ENCODE measurements around the gene ERP29.
"Not testable (repeated sequence)": the region's sequence is repeated elsewhere in the genome, so short reads cannot be mapped to it uniquely, and the experiment has no call there.

ERP29 gene

GRCh38 chr12:112005419-112006395 is 7.5 kb upstream of the ERP29 start:
- Histone ChIP-seq H3K4me3 (ENCODE audit: low read depth in 1 of 2, low read length in 2 of 2) (no peak overlapping the region), H3K27ac (ENCODE audit: low read depth, low read length) (no peak overlapping the region), H3K4me1 (ENCODE audit: insufficient read depth, low read length) (no peaks in the 10 kb centered on the region), H3K27me3 (ENCODE audit: control insufficient read depth in 1 of 2, insufficient read depth in 2 of 2, low read length in 2 of 2) (no peaks in the 10 kb centered on the region), H3K9ac (ENCODE audit: low read length) (no peak overlapping the region), H3K36me3 (ENCODE audit: insufficient read depth, low read length) (no peaks in the 10 kb centered on the region), H3K9me3 (ENCODE audit: low read length) (no peaks in the 10 kb centered on the region)

GRCh38 chr12:112007945-112008344 is 5.3 kb upstream of the ERP29 start:
- H3K27ac ChIP-seq (ENCODE audit: low read depth, low read length) = no peak overlapping the region
- H3K4me1 ChIP-seq (ENCODE audit: insufficient read depth, low read length) = peaks cover 14% of the 10 kb centered on the region
- no peak overlapping the region for H3K4me3 ChIP-seq (ENCODE audit: low read depth in 1 of 2, low read length in 2 of 2)
- H3K27me3 ChIP-seq (ENCODE audit: control insufficient read depth in 1 of 2, insufficient read depth in 2 of 2, low read length in 2 of 2) = no peaks in the 10 kb centered on the region
- H3K36me3 ChIP-seq (ENCODE audit: insufficient read depth, low read length) = no peaks in the 10 kb centered on the region
- H3K9me3 ChIP-seq (ENCODE audit: low read length) = no peaks in the 10 kb centered on the region
- no peak overlapping the region for H3K9ac ChIP-seq (ENCODE audit: low read length)

- no peak overlapping the region for H3K27ac ChIP-seq (ENCODE audit: low read depth, low read length)
- H3K9ac ChIP-seq (ENCODE audit: low read length) = no peak overlapping the region
- peaks cover 14% of the 10 kb centered on the region for H3K4me1 ChIP-seq (ENCODE audit: insufficient read depth, low read length)
- no peak overlapping the region for H3K4me3 ChIP-seq (ENCODE audit: low read depth in 1 of 2, low read length in 2 of 2)
- no peaks in the 10 kb centered on the region for H3K9me3 ChIP-seq (ENCODE audit: low read length)
- no peaks in the 10 kb centered on the region for H3K27me3 ChIP-seq (ENCODE audit: control insufficient read depth in 1 of 2, insufficient read depth in 2 of 2, low read length in 2 of 2)
- no peaks in the 10 kb centered on the region for H3K36me3 ChIP-seq (ENCODE audit: insufficient read depth, low read length)
Observed at GRCh38 chr12:112008918-112009317, 4.3 kb upstream of the ERP29 start.

- not testable (repeated sequence) for H3K9ac ChIP-seq (ENCODE audit: low read length); H3K27me3 ChIP-seq (ENCODE audit: control insufficient read depth in 1 of 2, insufficient read depth in 2 of 2, low read length in 2 of 2); H3K27ac ChIP-seq (ENCODE audit: low read depth, low read length); H3K36me3 ChIP-seq (ENCODE audit: insufficient read depth, low read length); H3K4me3 ChIP-seq (ENCODE audit: low read depth in 1 of 2, low read length in 2 of 2); H3K9me3 ChIP-seq (ENCODE audit: low read length)
- H3K4me1 ChIP-seq (ENCODE audit: insufficient read depth, low read length) = peaks cover 19% of the 10 kb centered on the region
Observed at GRCh38 chr12:112009596-112009995, 3.6 kb upstream of the ERP29 start.

GRCh38 chr12:112010415-112011344 is 2.5 kb upstream of the ERP29 start:
- Histone ChIP-seq H3K27me3 (ENCODE audit: control insufficient read depth in 1 of 2, insufficient read depth in 2 of 2, low read length in 2 of 2) (no peaks in the 10 kb centered on the region), H3K4me1 (ENCODE audit: insufficient read depth, low read length) (peaks cover 25% of the 10 kb centered on the region), H3K27ac (ENCODE audit: low read depth, low read length) (no peak overlapping the region), H3K4me3 (ENCODE audit: low read depth in 1 of 2, low read length in 2 of 2) (no peak overlapping the region), H3K36me3 (ENCODE audit: insufficient read depth, low read length) (peaks cover 3% of the 10 kb centered on the region), H3K9me3 (ENCODE audit: low read length) (no peaks in the 10 kb centered on the region), H3K9ac (ENCODE audit: low read length) (no peak overlapping the region)

- peaks cover 27% of the 10 kb centered on the region for H3K4me1 ChIP-seq (ENCODE audit: insufficient read depth, low read length)
- H3K9me3 ChIP-seq (ENCODE audit: low read length) = no peaks in the 10 kb centered on the region
- H3K27ac ChIP-seq (ENCODE audit: low read depth, low read length) = no peak overlapping the region
- no peaks in the 10 kb centered on the region for H3K27me3 ChIP-seq (ENCODE audit: control insufficient read depth in 1 of 2, insufficient read depth in 2 of 2, low read length in 2 of 2)
- peak overlapping the region in 1 of 2 donors; percentile 90 for H3K4me3 ChIP-seq (ENCODE audit: low read depth in 1 of 2, low read length in 2 of 2)
- H3K9ac ChIP-seq (ENCODE audit: low read length) = no peak overlapping the region
- H3K36me3 ChIP-seq (ENCODE audit: insufficient read depth, low read length) = peaks cover 10% of the 10 kb centered on the region
Observed at GRCh38 chr12:112011685-112012084, 1.5 kb upstream of the ERP29 start.

- peak overlapping the region; percentile 94 for H3K4me3 ChIP-seq (ENCODE audit: low read depth in 1 of 2, low read length in 2 of 2)
- peaks cover 33% of the 10 kb centered on the region for H3K4me1 ChIP-seq (ENCODE audit: insufficient read depth, low read length)
- H3K27ac ChIP-seq (ENCODE audit: low read depth, low read length) = peak overlapping the region; percentile 98
- H3K36me3 ChIP-seq (ENCODE audit: insufficient read depth, low read length) = peaks cover 10% of the 10 kb centered on the region
- peak overlapping the region; percentile 64 for H3K9ac ChIP-seq (ENCODE audit: low read length)
- no peaks in the 10 kb centered on the region for H3K27me3 ChIP-seq (ENCODE audit: control insufficient read depth in 1 of 2, insufficient read depth in 2 of 2, low read length in 2 of 2)
- no peaks in the 10 kb centered on the region for H3K9me3 ChIP-seq (ENCODE audit: low read length)
Observed at GRCh38 chr12:112013601-112014402, 576 bp downstream of the ERP29 start.

GRCh38 chr12:112015938-112016337 is 2.7 kb downstream of the ERP29 start:
- H3K27ac ChIP-seq (ENCODE audit: low read depth, low read length) = no peak overlapping the region
- no peaks in the 10 kb centered on the region for H3K9me3 ChIP-seq (ENCODE audit: low read length)
- H3K9ac ChIP-seq (ENCODE audit: low read length) = no peak overlapping the region
- H3K36me3 ChIP-seq (ENCODE audit: insufficient read depth, low read length) = peaks cover 19% of the 10 kb centered on the region
- H3K27me3 ChIP-seq (ENCODE audit: control insufficient read depth in 1 of 2, insufficient read depth in 2 of 2, low read length in 2 of 2) = no peaks in the 10 kb centered on the region
- H3K4me1 ChIP-seq (ENCODE audit: insufficient read depth, low read length) = peaks cover 33% of the 10 kb centered on the region
- no peak overlapping the region for H3K4me3 ChIP-seq (ENCODE audit: low read depth in 1 of 2, low read length in 2 of 2)

- Histone ChIP-seq H3K27ac (ENCODE audit: low read depth, low read length) (no peak overlapping the region), H3K36me3 (ENCODE audit: insufficient read depth, low read length) (peaks cover 26% of the 10 kb centered on the region), H3K27me3 (ENCODE audit: control insufficient read depth in 1 of 2, insufficient read depth in 2 of 2, low read length in 2 of 2) (no peaks in the 10 kb centered on the region), H3K9ac (ENCODE audit: low read length) (no peak overlapping the region), H3K4me1 (ENCODE audit: insufficient read depth, low read length) (peaks cover 22% of the 10 kb centered on the region), H3K4me3 (ENCODE audit: low read depth in 1 of 2, low read length in 2 of 2) (no peak overlapping the region), H3K9me3 (ENCODE audit: low read length) (no peaks in the 10 kb centered on the region)
Observed at GRCh38 chr12:112017041-112017440, 3.8 kb downstream of the ERP29 start.

- H3K4me3 ChIP-seq (ENCODE audit: low read depth in 1 of 2, low read length in 2 of 2) = no peak overlapping the region
- H3K4me1 ChIP-seq (ENCODE audit: insufficient read depth, low read length) = peaks cover 19% of the 10 kb centered on the region
- H3K27me3 ChIP-seq (ENCODE audit: control insufficient read depth in 1 of 2, insufficient read depth in 2 of 2, low read length in 2 of 2) = no peaks in the 10 kb centered on the region
- no peaks in the 10 kb centered on the region for H3K9me3 ChIP-seq (ENCODE audit: low read length)
- no peak overlapping the region for H3K27ac ChIP-seq (ENCODE audit: low read depth, low read length)
- peaks cover 41% of the 10 kb centered on the region for H3K36me3 ChIP-seq (ENCODE audit: insufficient read depth, low read length)
- H3K9ac ChIP-seq (ENCODE audit: low read length) = no peak overlapping the region
Observed at GRCh38 chr12:112018571-112019237, 5.5 kb downstream of the ERP29 start.

All from muscle layer of colon (tissue), 2 donors.